ENCODE results near the gene ORM2.
"Not testable (repeated sequence)": the region's sequence is repeated elsewhere in the genome, so short reads cannot be mapped to it uniquely, and the experiment has no call there.

DNA sequence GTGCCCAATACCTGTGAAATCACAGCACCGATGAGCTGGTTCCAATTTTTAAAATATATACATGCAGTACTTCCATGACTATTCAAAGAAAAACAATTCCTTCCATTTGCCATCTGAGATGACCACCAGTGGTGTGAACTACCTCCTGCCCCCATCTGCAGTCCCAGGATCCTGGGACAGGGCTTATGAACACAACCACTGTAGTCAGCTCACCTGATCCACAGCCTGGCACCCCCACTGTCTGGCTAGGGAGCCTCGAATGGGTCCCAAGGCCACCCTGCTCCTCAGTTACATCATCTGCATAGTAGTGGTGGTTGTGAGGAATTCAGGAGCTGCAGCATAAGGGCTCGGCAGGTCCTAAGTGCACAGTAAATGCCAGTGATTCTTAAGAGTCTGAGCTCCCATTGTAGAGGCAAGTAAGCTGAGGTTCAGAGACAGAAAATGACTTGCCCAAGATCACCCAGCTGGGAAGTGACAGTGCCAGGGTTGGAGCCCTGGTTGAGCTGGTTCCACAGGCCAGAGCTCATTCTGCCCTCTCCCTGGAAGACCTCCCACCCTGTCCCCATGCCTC is 3.9 kb upstream of the ORM2 start:
- not testable (repeated sequence) for TF ChIP-seq CTCF (IDR thresholded peaks at IDR 0.05; ENCODE audit: low read length); EZH2phosphoT487 (IDR thresholded peaks at IDR 0.05; ENCODE audit: low read length); EZH2 (optimal IDR thresholded peaks at IDR 0.05; ENCODE audit: low read depth, low read length)
